HG03521 (cell line): ENCODE results near the gene TMEM184A.

Experiments
- ATAC-seq: cut with Tn5 transposase; IDR thresholded peaks from one replicate; pipeline ENCODE4 v1.9.1; 2021; ENCODE audit warnings: mild to moderate bottlenecking, moderate library complexity; ENCODE audit not compliant: unreplicated experiment

TMEM184A gene

DNA sequence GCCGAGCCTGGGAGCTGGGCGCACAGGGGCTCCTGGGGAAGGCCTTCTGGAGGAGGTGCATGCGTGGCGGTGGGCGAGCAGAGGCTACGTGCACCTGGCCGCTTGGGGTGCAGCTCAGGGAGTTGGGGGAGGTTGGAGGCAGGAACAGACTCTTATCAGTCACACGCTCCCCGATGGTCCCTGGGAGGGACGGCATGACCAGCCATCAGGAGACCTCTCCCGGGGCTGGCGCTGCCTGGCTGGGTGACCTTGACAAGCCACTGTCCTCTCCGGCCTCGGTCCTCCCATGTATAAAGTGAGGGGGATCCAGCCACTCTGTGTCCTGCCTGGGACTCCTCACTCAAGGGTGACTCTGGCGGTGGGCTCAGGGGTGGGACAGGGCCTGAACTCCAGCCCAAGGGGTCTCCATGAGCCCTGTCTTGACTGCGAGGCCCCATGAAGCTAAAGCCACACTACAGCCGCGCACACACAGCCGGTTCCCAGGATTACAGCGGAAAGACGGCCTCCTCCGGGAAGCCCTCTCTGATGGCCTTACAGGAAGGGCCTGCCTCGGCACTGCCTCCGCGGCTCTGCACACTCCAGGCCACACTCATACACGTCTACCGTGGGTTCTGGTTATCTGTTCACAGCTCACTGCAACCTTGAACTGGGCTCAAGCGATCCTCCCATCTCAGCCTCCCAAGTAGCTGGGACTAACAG, 2.3 kb downstream of the TMEM184A start:
- no peak for ATAC-seq

DNA sequence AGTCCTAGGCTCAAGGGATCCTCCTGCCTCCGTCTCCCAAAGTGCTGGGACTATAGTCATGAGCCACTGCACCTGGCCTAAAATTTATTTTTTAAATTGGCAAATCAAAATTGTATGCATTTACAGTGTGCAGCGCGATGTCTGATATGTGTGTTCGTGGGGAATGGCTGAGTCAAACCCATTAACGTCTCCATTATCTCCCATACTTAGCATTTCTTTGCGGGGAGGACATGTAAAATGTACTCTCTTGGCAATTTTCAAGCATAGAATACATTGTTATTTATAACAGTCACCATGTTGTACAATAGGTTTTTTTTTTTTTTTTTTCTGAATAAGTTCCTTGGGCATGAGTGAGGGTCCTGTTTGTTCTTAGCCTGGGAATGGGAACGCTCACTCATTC, 3.8 kb downstream of the TMEM184A start:
- ATAC-seq, result no peak

DNA sequence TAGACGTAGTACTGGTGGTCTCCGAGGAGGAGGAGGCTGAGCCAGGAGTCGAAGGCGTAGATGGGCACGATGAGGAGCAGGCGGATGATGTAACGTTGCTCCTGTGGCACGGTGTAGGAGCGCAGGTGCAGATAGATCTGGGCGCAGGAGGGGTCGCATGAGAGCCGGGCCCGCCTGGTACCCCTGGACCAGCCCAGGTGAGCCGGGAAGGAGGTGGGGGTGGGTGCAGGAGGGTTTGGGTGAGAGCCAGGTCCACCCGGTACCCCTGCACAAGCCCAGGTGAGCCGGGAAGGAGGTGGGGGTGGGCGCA, 5.2 kb downstream of the TMEM184A start:
- ATAC-seq, result no peak

DNA sequence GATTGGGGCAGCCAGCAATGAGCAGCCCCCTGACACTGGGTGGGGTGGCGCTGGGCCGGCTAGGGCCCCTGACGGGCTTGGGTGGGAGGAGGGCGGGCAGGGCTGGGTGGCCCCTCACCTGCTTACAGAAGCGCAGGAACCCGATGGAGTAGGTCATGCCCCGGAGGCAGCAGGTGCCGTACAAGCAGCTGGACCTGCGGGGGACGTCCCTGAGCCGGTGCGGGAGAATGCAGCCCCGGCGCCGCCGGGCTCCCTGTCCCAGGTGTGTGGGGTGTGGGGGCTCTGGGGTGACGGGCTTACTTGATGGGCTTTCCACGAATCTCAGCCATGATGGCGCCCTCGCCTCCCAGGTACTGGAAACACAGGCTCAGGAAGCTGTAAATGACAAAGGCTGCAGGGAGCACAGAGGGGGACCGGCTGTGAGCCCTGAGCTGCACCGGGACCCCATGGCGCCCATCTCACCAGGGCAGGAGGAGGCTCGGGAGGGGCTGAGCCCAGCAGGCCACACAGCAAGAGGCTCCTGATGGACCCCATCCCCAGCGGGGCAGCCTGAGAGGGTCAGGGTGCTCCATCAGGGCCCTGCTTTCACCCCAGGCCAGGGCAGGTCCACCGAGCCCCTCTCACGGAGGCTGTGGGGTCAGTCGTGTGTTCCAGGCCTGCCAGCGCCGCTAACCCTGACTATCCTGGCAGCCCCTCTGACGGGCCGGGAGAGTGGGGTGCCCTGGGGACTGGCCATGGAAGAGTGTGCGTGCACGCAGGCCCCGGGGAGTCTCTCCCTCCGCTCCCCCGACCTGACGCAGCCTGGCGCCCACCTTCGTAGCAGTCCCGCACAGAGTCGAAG, 5.8 kb downstream of the TMEM184A start:
- no peak for ATAC-seq

DNA sequence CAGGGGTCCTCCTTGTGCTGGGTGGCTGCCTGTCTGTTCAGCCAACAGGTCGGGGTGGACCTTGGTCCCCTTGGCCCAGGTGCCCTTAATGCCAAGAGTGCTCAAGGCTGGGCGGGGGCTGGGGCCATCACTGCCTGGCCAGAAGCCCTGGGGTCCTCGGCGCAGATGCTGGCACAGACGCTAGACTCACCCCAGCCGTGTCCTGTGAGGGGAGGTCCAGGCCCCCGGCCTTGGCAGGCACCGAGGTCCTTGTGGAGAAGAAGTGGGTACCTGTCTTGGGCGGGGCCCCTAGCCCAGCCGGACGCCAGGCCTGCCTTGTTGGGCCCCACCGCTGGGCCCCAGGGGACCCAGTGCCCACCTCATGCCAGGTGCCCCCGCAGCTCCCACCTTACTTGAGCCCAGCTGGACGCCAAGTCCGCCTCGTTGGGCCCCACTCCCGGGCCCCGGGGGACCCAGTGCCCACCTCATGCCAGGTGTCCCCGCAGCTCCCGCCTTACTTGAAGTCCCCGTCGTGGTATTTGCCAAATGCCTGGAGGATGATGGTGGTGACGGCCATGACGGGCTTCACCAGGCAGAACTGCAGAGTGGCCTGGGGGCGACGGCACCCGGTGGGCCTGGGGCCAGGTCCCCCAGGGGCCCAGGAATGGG, 6.5 kb downstream of the TMEM184A start:
- ATAC-seq, result no peak

DNA sequence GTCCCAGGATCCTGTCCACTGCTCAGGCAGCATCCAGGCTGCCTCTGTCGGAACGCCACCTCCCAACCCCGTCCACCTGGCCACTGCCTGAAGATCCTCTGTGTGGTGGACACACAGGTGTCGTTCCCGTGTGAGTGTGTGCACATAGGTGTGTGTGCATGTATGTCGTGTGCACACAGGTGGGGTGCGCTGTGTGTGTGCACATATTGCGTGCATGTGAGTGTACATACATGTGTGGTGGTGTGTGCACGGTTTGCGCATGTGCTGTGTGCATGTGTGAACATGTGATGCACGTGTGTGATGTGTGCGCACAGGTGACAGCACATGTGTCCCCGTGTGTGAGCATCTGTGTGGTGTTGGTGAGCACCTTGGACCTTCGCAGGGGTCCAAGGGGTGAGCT, 7.1 kb downstream of the TMEM184A start:
- no peak for ATAC-seq

DNA sequence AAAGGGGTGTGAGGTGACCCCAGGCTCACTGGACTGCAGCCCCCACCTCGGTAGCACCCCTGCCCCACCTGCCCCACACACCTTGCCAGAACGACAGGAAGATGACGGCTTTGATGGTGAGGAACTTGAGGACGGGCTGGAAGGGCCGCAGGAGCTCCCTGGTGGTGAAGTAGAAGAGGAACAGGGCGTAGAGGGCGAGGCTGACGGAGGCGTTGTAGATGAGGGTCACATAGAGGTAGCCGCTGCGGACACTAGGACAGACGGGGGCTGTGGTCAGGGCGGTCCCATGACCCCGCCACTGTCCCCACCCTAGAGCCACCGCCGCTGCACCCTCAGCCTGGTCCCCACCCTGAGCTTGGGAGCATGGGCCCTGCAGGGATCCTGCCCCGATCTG, 7.6 kb downstream of the TMEM184A start:
- ATAC-seq, result no peak

DNA sequence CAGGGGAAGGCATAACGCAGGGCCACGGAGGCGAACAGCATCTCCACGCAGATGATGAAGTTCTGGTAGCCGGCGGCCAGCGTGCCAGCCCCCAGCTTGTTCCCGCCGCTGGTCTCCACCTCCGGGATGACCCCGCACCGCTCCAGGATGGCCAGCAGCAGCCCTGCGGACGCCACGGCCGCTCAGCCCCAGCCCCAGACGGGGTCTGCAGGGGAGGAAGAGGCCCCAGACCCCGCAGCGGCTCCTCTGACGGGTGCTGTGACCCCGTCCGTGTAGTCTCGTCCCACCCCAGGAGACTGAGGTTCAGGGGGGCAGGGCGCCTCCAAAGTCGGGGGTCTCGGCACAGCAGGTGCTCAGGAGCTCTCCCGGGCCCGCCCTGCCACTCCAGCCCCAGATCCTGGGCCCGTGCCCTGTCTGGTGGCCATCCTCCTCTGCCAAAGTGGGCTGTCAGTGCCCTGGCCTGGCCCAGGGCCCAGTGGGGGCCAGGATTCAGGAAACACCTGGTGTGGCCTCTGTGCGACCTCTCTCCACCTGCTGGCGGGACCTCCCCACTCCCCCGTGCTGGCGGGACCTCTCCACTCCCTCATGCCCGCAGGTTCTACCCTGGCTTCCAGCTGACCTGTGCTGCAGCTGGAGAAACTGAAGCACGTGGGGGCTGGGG, 8.1 kb downstream of the TMEM184A start:
- ATAC-seq, result no peak

DNA sequence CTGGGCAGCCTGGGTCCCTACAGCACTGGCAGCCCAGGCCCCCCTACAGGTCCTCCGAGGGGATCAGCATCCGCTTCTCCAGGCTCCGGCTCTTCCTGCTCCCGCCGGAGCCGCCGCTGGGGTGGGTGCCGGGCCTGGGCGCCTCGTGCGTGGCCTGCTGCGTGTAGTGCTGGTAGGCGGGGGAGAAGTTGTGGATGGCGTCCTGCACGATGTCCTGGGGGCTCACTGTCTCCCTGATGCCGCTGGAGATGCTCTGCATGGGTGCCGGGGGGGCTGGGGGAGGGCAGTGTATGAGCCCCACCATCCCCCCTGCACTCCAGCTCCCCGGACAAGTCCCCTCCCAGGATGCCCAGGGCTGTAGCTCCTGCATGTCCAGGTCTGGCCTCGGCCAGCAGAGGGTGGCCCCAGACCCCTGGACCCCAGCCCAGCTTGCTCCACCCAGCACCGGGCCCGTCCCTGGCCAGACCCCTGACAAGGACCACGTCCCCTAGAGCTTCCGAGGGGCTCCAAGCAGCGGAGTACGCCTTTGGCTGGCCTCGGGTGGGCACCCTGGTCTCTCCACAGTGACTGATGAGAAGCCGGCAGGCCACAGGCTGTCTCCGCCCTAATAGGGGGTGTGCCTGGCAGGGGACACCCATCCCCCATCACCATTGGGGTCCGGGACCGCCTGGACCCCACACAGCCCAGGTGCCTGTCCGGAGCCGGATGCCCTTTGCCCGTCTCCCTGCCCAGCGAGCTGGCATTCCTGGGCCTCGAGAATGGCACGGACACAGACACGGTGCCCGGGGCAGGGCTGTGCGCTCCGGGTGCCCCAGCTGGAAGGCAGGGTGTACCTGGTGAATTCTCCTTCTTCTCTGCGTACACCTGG, 8.9 kb downstream of the TMEM184A start:
- ATAC-seq, result no peak

DNA sequence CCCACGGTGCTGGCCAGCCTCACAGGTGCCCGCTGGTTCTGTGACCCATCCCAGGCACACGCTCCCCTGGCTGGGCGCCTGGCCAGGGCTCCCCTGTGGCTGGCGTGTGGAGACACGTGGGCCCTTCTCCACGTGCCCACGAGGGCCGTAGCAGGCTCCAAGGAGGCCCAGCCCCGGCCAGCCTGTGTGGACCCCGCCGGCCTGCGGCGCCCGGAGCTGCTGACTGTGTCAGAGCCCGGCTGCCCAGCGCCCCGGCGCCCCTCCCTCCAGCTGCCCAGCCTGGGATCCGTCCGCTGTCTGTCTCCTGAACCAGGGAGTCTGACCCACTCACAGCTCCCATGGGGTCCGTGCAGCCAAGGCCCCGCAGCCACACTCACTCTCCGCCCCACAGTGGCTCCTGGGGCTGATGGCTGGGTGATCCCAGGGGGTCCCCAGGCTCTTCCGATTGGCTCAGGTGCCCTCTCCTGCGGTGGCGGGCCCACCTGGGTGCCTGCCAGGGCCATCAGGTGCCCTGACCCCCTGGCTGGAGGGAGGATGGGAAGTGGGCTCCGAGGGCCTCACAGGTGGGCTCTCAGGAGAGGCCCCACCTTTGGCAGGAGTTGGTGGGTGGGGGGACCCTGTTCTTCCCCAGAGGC, 9.6 kb downstream of the TMEM184A start:
- ATAC-seq, result no peak

DNA sequence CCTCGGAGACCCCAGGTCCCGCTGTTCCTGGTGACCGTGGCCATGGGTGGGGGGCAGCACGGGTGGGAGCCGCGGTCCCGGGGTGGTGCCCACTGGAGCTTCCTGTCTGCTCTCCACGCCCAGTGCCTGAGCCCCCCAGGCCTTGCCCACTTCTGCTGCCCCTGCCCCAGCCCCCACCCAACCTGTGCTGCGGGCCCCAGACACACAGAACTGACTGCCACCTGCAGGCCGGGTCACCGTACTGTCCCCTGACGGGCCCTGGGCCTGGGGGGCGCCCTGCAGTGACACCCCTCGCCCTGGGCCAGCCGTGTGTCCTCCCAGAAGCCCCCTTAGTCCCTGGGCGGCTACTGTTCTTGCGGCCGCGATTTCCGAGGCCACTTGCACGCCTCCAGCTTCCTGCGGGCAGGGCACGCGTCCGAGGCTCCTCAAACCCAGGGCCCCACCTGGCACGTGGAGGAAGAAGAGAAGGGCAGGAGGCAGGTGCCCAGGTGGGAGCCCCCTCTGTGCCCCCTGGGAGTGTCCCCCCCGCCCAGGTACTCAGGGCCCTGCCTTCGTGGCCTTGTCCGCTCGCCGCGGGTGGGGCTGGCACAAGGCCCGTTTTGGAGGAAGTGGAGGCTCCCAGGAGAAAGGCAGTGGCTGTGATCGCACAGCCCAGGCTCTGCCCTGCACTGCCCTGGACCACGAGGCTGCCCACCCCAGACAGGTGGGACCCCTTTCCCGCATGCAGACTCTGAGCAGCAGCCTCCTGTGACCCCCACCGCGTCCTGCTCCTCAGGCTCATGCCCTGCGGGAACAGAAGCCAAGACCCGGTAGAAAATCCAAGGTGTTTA, 10.4 kb downstream of the TMEM184A start:
- ATAC-seq, result no peak

DNA sequence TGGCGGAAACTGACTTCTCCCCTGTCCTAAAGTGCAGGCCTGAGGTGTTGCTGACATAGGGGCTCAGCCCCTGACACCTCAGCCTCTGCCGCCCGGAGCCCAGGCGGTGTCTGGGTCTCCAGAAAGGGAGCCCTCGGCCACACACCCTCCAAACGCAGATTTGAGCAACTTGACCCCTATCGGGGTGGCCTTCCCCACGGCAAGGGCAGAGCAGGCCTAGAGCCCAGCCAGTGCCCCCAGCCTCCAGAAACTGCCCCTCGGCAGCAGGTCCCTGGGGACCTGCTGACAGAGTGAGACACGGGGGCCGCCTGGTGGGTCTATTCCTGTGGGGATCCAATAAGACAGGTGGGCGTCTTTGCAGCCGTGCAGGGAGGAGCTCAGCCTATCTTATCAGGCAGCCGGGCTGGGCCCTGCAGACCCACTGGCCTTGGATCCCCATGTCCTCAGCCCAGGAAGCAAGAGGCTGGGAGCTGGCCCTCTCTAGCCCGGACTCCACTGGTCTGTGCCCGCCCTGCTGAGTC, 11.0 kb downstream of the TMEM184A start:
- ATAC-seq, result no peak

DNA sequence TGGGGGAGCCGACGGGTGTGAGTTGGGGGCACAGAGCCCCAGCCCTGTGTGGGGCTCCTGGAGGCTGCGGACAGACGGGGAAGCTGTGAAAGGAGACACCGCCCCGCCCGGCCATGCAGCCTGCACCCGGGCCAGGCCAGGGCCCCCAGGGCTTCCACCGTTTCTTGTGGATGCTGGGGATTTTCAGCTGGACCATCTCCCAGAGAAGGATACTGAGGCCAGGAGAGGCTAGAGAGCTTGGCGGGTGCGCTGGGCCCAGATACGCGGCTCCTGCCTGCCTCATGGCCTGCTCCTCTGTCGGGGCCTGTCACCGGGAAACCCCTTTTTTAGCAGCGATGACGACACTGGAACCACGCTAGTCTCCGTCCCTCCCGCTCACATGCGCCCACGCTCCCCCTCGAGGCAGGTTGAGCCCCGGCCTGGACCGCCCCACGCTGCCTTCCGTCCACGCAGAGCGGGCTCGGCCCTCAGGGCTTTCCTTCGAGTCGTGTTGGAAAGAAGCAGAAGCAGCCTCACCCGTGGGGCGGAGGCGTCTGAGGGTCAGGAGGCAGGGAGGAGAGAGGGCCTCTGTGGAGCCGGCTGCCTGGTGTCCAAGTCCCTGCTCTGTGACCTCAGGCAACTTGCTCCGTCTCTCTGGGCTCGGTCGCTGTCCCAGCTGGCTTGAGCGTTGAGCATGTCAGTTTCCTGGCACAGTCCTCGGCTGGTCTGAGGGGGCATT, 11.7 kb downstream of the TMEM184A start:
- no peak for ATAC-seq

DNA sequence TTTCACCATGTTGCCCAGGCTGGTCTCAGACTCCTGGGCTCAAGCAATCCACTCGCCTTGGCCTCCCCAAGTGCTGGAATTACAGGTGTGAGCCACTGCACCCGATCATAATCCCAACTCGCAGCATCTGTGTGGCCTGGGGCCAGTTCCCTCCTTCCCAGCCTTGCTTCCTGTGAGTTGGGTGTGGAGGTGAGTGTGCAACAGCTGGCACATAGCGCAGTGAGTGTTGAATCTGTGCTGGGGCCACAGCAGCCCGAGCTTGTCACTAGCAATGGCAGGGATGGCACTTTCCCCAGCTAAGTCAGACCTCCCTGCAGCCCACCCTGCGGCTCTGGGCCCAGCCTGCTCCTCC, 12.2 kb downstream of the TMEM184A start:
- no peak for ATAC-seq

DNA sequence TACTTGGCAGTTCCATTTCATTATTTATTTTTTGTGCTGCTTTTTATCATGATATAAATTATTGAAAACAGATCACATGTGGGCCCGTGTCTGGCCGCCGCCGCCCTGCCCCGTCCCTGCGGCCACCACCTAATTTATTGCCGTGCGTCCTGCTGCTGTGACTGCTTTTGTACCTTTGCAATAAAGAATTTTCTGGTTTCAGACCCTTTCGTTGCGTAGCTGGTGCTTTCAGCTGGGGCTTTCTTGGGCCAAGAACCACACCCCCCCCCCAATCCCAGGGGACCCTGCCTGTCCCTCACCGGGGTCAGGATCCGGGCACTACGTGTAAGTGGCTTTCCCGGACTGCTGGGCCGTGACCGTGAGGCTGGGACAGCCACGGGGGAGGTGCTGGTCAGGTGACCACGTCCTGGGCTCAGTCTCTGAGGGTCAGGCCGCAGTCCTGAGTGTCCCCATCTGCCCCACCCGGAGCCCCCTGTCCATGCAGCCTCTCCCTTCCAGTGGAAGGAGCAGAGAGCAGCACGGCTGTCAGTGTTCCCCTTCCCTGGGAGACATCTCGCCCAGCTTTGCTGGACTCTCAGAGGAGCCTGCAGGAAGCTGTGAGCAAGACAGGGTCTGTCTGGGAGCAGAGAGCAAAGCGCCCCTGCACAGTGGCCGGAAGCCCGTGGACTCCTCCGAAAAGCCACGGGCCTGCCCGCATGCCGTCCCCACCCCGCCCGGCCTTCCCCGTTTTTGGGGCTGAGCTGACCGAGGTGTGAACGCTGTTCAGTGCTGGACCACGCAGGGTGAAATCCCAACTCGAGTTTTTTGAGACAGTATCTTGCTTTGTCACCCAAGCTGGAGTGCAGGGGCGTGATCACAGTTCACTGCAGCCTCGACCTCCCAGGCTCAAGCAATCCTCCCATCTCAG, 12.9 kb downstream of the TMEM184A start:
- no peak for ATAC-seq

DNA sequence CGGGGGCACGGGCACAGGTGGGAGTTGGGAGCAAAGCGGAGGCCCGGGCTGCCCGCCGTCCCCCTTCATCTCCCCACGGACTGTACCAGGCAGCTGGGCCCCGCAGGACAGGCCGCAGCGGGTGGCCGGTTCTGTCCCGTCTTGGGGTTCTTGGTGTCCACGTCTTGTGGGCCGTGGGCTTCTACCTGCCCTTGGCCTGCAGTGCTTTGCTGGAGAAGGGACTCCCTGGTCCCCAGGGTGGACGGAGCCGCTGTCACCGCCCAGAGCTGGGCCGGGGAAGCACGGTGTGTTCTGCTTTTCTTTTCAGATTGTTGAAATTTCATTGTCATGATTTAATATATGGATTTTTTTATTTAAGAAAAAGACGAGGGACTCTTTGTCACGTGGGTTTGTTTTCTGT, 13.7 kb downstream of the TMEM184A start:
- no peak for ATAC-seq

DNA sequence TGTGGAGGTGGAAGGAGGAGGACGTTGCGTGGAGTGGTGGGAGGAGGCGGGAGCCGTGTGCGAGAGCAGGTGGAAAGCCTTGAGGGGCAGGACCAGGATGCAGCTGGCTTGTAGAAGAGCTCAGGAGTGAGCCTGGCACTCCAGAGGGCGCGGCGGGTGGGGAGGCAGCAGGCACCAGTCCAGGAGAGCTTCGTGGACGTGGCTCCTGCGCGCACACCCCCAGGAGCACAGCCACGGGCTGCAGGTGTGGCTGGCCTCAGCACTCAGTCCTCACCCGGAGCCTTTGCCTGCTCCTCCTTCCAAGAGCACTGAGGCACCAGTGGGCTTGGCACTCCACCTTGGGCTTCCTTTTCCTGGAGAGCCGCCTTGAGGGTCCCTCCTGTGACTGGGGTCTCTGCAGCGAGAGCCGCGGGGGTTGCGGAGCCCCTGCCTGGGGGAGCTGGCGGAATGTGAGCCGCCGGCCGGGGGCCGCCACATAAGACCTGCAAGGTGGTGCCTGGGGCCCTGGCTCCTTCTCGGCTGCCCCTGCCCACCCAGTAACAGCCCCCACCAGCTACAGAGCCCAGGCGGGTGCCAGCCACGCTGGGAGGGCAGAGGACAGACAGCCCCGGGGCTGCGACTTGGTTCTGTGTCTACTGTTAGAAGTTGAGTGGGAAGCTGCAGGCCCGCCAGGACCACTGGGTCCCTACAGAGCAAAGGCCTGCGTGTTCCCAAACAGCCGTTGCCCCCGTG, 14.4 kb downstream of the TMEM184A start:
- no peak for ATAC-seq
